H1 (cell line): ENCODE measurements around the gene OR2B2. TPM values are rescaled to one million over a fixed set of nuclear protein-coding genes. Genes with fewer than 3 reads are reported as not detected.

Source experiments
- CTCF ChIA-PET: fragments of 300-600 bp; sonication (Branson Sonifier 250); formaldehyde crosslinking; loops from one replicate; lab custom pipeline; 2021; ENCODE audit not compliant: partially characterized antibody; lab: Charles Lee
- POLR2A ChIA-PET: fragments of 300-600 bp; sonication (Branson Sonifier 250); formaldehyde crosslinking; loops from one replicate; lab custom pipeline; 2021; ENCODE audit warnings: inconsistent platforms; ENCODE audit not compliant: partially characterized antibody; lab: Charles Lee
- DNase-seq, 2 experiments: peaks; one replicate each; pipeline versions ENCODE4 v3.0.0 to v3.0.0-alpha.2; 2010 to 2022; ENCODE audit warnings: low spot score in 2 of 2, low read depth in 1 of 2, mixed read lengths in 1 of 2
- FAIRE-seq: peaks from 2 replicates; lab custom pipeline; 2011; peaks lifted over from hg19 to GRCh38; lab: Jason Lieb, UNC
- H2AFZ ChIP-seq: 2 replicates; pipeline ENCODE4 v1.8.1; 2012; ENCODE audit warnings: low read length, inconsistent platforms
- H2AK5ac ChIP-seq: 2 replicates; pipeline ENCODE4 v1.6.1; 2013; ENCODE audit warnings: low read depth, low read length
- H2BK120ac ChIP-seq: replicated peaks from 2 replicates; pipeline ENCODE3; 2013; ENCODE audit warnings: low read depth, low read length, inconsistent platforms
- H2BK12ac ChIP-seq: 2 replicates; pipeline ENCODE4 v1.6.1; 2013; ENCODE audit warnings: low read depth, low read length
- H2BK15ac ChIP-seq: 2 replicates; pipeline ENCODE4 v1.6.1; 2013; ENCODE audit warnings: low read length
- H2BK20ac ChIP-seq: 2 replicates; pipeline ENCODE4 v1.6.1; 2013; ENCODE audit warnings: low read length
- H2BK5ac ChIP-seq: 2 replicates; pipeline ENCODE4 v1.6.1; 2013; ENCODE audit warnings: low read depth, low read length
- H3K14ac ChIP-seq: 2 replicates; pipeline ENCODE4 v1.6.1; 2013; ENCODE audit warnings: inconsistent platforms; ENCODE audit not compliant: insufficient read length
- H3K18ac ChIP-seq: 2 replicates; pipeline ENCODE4 v1.6.1; 2013; ENCODE audit warnings: low read length; ENCODE audit errors: extremely low read depth
- H3K23ac ChIP-seq: 2 replicates; pipeline ENCODE4 v1.6.1; 2013; ENCODE audit warnings: inconsistent platforms; ENCODE audit not compliant: insufficient read length
- H3K23me2 ChIP-seq: 2 replicates; pipeline ENCODE4 v1.6.1; 2013; ENCODE audit warnings: low read depth, low read length
- H3K27ac ChIP-seq: 2 replicates; pipeline ENCODE4 v1.6.1; 2011; ENCODE audit warnings: low read depth, low read length, inconsistent platforms
- H3K27me3 ChIP-seq, 4 experiments: replicated peaks in 1 of 4; 1 replicate in 1 of 4; 2 replicates in 3 of 4; pipeline versions ENCODE4 v1.6.1 to v1.8.1; 2011 to 2013; ENCODE audit warnings: low read length in 3 of 4, mild to moderate bottlenecking in 3 of 4, inconsistent platforms in 2 of 4, mixed read lengths in 2 of 4, moderate library complexity in 1 of 4; ENCODE audit not compliant: control insufficient read depth in 3 of 4, insufficient read depth in 3 of 4; ENCODE audit errors: extremely low read depth in 1 of 4
- H3K36me3 ChIP-seq, 4 experiments: 2 replicates each; pipeline versions ENCODE4 v1.6.1 to v1.8.1; 2011 to 2013; ENCODE audit warnings: mild to moderate bottlenecking in 4 of 4, low read length in 3 of 4, moderate library complexity in 2 of 4, control low read depth in 1 of 4, inconsistent platforms in 1 of 4; ENCODE audit not compliant: insufficient read depth in 4 of 4, control insufficient read depth in 2 of 4
- H3K4ac ChIP-seq: replicated peaks from 2 replicates; pipeline ENCODE3; 2013; ENCODE audit warnings: low read length, low read depth, mixed read lengths, inconsistent platforms; ENCODE audit not compliant: insufficient read length
- H3K4me1 ChIP-seq, 4 experiments: replicated peaks in 1 of 4; 1 replicate in 1 of 4; 2 replicates in 3 of 4; pipeline versions ENCODE4 v1.6.1 to v1.8.1; 2011 to 2013; ENCODE audit warnings: low read length in 3 of 4, inconsistent platforms in 2 of 4, mixed read lengths in 1 of 4; ENCODE audit not compliant: insufficient read depth in 4 of 4, control insufficient read depth in 3 of 4
- H3K4me2 ChIP-seq, 2 experiments: 2 replicates each; pipeline versions ENCODE4 v1.6.1 to v1.8.1; 2011 to 2013; ENCODE audit warnings: low read depth in 2 of 2, low read length in 2 of 2, control low read depth in 1 of 2, inconsistent platforms in 1 of 2, mild to moderate bottlenecking in 1 of 2; ENCODE audit not compliant: insufficient read depth in 1 of 2
- H3K4me3 ChIP-seq, 4 experiments: fragments of 200-600, 300-600 bp in 1 of 4; sonication (generic), shearing (Covaris generic), sonication (Bioruptor Twin) in 1 of 4; 2 replicates each; pipeline versions ENCODE4 v1.5.1 to v1.8.1; 2011 to 2016; ENCODE audit warnings: low read length in 4 of 4, low read depth in 3 of 4, control low read depth in 2 of 4, inconsistent platforms in 2 of 4, mild to moderate bottlenecking in 2 of 4, mixed read lengths in 1 of 4, moderate library complexity in 1 of 4; ENCODE audit not compliant: insufficient read depth in 2 of 4; ENCODE audit errors: extremely low read depth in 1 of 4
- H3K56ac ChIP-seq: replicated peaks from 2 replicates; pipeline ENCODE3; 2013; ENCODE audit warnings: low read depth, mild to moderate bottlenecking, mixed read lengths, low read length, inconsistent platforms; ENCODE audit not compliant: insufficient read length
- H3K79me1 ChIP-seq: 2 replicates; pipeline ENCODE4 v1.6.1; 2013; ENCODE audit warnings: low read depth, low read length, control low read depth
- H3K79me2 ChIP-seq, 2 experiments: 2 replicates each; pipeline versions ENCODE4 v1.6.1 to v1.8.1; 2012 to 2013; ENCODE audit warnings: low read length in 2 of 2, mild to moderate bottlenecking in 2 of 2, inconsistent platforms in 1 of 2; ENCODE audit not compliant: insufficient read depth in 2 of 2, control insufficient read depth in 1 of 2
- H3K9ac ChIP-seq, 4 experiments: replicated peaks in 1 of 4; 1 replicate in 1 of 4; 2 replicates in 3 of 4; pipeline versions ENCODE4 v1.6.1 to v1.8.1; 2011 to 2013; ENCODE audit warnings: low read depth in 3 of 4, low read length in 3 of 4, control low read depth in 2 of 4, mild to moderate bottlenecking in 2 of 4, moderate library complexity in 2 of 4, inconsistent platforms in 1 of 4; ENCODE audit errors: extremely low read depth in 1 of 4
- H3K9me3 ChIP-seq, 2 experiments: 2 replicates each; pipeline versions ENCODE4 v1.6.1 to v1.8.1; 2012 to 2013; ENCODE audit warnings: mild to moderate bottlenecking in 2 of 2, moderate library complexity in 2 of 2, control low read depth in 1 of 2, inconsistent platforms in 1 of 2, low read depth in 1 of 2, low read length in 1 of 2, mixed read lengths in 1 of 2; ENCODE audit not compliant: insufficient read depth in 2 of 2
- H4K20me1 ChIP-seq, 2 experiments: replicated peaks in 1 of 2; 2 replicates each; pipeline versions ENCODE3 to v1.8.1; 2011 to 2013; ENCODE audit warnings: inconsistent platforms in 2 of 2, low read length in 2 of 2, mild to moderate bottlenecking in 1 of 2; ENCODE audit not compliant: insufficient read depth in 2 of 2, control insufficient read depth in 1 of 2
- H4K5ac ChIP-seq: 2 replicates; pipeline ENCODE4 v1.6.1; 2013; ENCODE audit warnings: low read length, low read depth, mixed read lengths, inconsistent platforms; ENCODE audit not compliant: insufficient read length
- H4K8ac ChIP-seq: 2 replicates; pipeline ENCODE4 v1.8.0; 2013; ENCODE audit warnings: mild to moderate bottlenecking, moderate library complexity, low read length, inconsistent platforms; ENCODE audit not compliant: insufficient read depth; ENCODE audit errors: extremely low read depth
- H4K91ac ChIP-seq: replicated peaks from 2 replicates; pipeline ENCODE3; 2013; ENCODE audit warnings: low read length, mixed read lengths, inconsistent platforms; ENCODE audit not compliant: insufficient read length
- BACH1 ChIP-seq: IDR thresholded peaks from 2 replicates; pipeline ENCODE4 v1.6.1; 2012; ENCODE audit warnings: low read length, improper control_type of control experiment
- HDAC2 ChIP-seq, 2 experiments: fragments of 300-600 bp in 1 of 2; sonication (generic) in 1 of 2; IDR thresholded peaks; 2 replicates each; pipeline ENCODE4 v1.6.1; 2011 to 2012; ENCODE audit warnings: low read depth in 2 of 2, low read length in 2 of 2, mild to moderate bottlenecking in 2 of 2, moderate library complexity in 2 of 2, borderline replicate concordance in 1 of 2, inconsistent platforms in 1 of 2
- NRF1 ChIP-seq: IDR thresholded peaks from 2 replicates; pipeline ENCODE4 v1.6.1; 2011; ENCODE audit warnings: mild to moderate bottlenecking, low read depth, low read length, improper control_type of control experiment
- RFX5 ChIP-seq: IDR thresholded peaks from 2 replicates; pipeline ENCODE4 v1.6.1; 2011; ENCODE audit warnings: low read depth, low read length, improper control_type of control experiment, borderline replicate concordance
- SAP30 ChIP-seq: fragments of 300-600 bp; sonication (generic); IDR thresholded peaks from 2 replicates; pipeline ENCODE4 v1.7.1; 2012; ENCODE audit warnings: low read length, moderate library complexity, mild to moderate bottlenecking, inconsistent platforms; ENCODE audit not compliant: insufficient read depth, insufficient replicate concordance
- SRF ChIP-seq: IDR thresholded peaks from 2 replicates; pipeline ENCODE4 v1.6.1; 2011; ENCODE audit warnings: mild to moderate bottlenecking, low read depth, low read length, moderate library complexity
- TBP ChIP-seq: IDR thresholded peaks from 2 replicates; pipeline ENCODE4 v1.6.1; 2011; ENCODE audit warnings: low read depth, low read length, improper control_type of control experiment
- WGBS, 2 experiments: shearing (Covaris generic) in 1 of 2; methylation state at CpG; one replicate each; pipeline versions ENCODE4 v1.1.6 to v1.1.7; 2013 to 2015; ENCODE audit warnings: low lambda C conversion rate in 2 of 2, mixed read lengths in 2 of 2, inconsistent platforms in 1 of 2, low coverage in 1 of 2, missing lambda C conversion rate in 1 of 2; ENCODE audit not compliant: insufficient replicate concordance in 2 of 2, insufficient coverage in 1 of 2, insufficient read length in 1 of 2; ENCODE audit errors: extremely low coverage in 1 of 2, missing lambda C conversion rate in 1 of 2; 5-methylcytosine and 5-hydroxymethylcytosine counted together
- polyA plus RNA-seq, 7 experiments: library from polyadenylated mRNA; depleted of rRNA in 3 of 7; stranded (reverse) in 5 of 7; unstranded in 2 of 7; fragments of >200 nt in 5 of 7; fragments of 200-250 nt in 2 of 7; gene quantifications; 1 replicate in 5 of 7; 2 replicates in 1 of 7; 4 replicates in 1 of 7; pipeline versions ENCODE4 v1.2.1 to v1.2.3, GENCODE V29; 2011 to 2013; ENCODE audit warnings: missing spikeins in 2 of 7, mixed read lengths in 2 of 7
- total RNA-seq: library from RNA; stranded (reverse); fragmentation: NEBNext Ultra II Directional; extraction: Animal tissue kit (Norgen Biotek cat#: 25700); gene quantifications from 2 replicates; pipeline ENCODE4 v1.2.1, GENCODE V29; 2021
- TF ChIP-seq, protein P1 (sequence below): IDR thresholded peaks from 2 replicates; pipeline ENCODE4 v1.6.1; 2012; ENCODE audit warnings: low read length, inconsistent platforms
- TF ChIP-seq, protein P2 (sequence below): IDR thresholded peaks from 2 replicates; pipeline ENCODE4 v1.6.1; 2012; ENCODE audit warnings: inconsistent platforms

The OR2B2 gene
- total and polyA plus RNA-seq, 2 of the 8 experiments (the other 6 are each of a cell fraction or from before 2014, with no cell fraction given) = not detected

DNA sequence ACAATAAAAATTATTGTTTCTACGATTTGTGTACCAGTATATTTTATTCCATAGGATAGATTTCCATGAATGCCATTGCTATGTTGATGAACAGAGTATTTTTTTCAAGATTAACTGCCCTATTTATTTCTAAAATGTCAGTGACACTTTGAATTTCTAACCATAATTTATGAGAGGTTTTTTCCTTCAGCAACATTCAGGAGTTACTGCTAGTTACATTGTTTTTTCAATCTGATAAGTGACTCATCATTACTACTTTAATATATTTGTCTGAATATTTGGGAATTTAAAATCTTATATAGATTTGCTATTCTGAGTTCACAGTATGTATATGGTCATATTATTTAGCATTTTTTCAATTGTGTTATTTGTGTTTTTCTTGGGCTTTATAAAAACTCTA, 38.8 kb upstream of the OR2B2 start:
- no peak overlapping the region for H3K27ac ChIP-seq
- POLR2A ChIA-PET = no interaction called here
- TF ChIP-seq BACH1 (no peak), TBP (no peak), RFX5 (no peak), SAP30 (no peak), NRF1 (no peak), SRF (no peak), HDAC2 (IDR thresholded peaks at IDR 0.05; ENCODE audit: borderline replicate concordance in 1 of 2, low read depth in 2 of 2, low read length in 2 of 2) (no peak)
- TF ChIP-seq, protein P1, sequence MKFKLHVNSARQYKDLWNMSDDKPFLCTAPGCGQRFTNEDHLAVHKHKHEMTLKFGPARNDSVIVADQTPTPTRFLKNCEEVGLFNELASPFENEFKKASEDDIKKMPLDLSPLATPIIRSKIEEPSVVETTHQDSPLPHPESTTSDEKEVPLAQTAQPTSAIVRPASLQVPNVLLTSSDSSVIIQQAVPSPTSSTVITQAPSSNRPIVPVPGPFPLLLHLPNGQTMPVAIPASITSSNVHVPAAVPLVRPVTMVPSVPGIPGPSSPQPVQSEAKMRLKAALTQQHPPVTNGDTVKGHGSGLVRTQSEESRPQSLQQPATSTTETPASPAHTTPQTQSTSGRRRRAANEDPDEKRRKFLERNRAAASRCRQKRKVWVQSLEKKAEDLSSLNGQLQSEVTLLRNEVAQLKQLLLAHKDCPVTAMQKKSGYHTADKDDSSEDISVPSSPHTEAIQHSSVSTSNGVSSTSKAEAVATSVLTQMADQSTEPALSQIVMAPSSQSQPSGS = no peak
- TF ChIP-seq, protein P2, sequence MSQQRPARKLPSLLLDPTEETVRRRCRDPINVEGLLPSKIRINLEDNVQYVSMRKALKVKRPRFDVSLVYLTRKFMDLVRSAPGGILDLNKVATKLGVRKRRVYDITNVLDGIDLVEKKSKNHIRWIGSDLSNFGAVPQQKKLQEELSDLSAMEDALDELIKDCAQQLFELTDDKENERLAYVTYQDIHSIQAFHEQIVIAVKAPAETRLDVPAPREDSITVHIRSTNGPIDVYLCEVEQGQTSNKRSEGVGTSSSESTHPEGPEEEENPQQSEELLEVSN = no peak

More for the DNA sequence above, 38.8 kb upstream of the OR2B2 start:
- no peak overlapping the region for H3K56ac ChIP-seq
- H3K27me3 ChIP-seq = no peaks in the 10 kb centered on the region
- no peak for DNase-seq
- no peaks in the 10 kb centered on the region for H3K79me1 ChIP-seq
- H2BK12ac ChIP-seq = no peak overlapping the region
- no peaks in the 10 kb centered on the region for H3K36me3 ChIP-seq
- no peak overlapping the region for H2AFZ ChIP-seq
- no peak overlapping the region for H2BK15ac ChIP-seq
- no peak overlapping the region for H3K9ac ChIP-seq
- H3K23me2 ChIP-seq = no peaks in the 10 kb centered on the region
- no peak overlapping the region for H2BK20ac ChIP-seq
- H3K18ac ChIP-seq = no peak overlapping the region
- H3K4me1 ChIP-seq = no peaks in the 10 kb centered on the region
- no peak for FAIRE-seq
- H3K4ac ChIP-seq = no peak overlapping the region
- H3K4me3 ChIP-seq = no peak overlapping the region
- no peak overlapping the region for H4K5ac ChIP-seq
- no peak overlapping the region for H3K23ac ChIP-seq
- 85% methylated on average over 1 of the region's 1 CpG; no CpG with 5 or more reads in 1 of the 2 experiments for WGBS, 2 experiments
- CTCF ChIA-PET = no interaction called here
- H3K79me2 ChIP-seq = no peaks in the 10 kb centered on the region
- H4K20me1 ChIP-seq = no peaks in the 10 kb centered on the region
- H4K8ac ChIP-seq = no peak overlapping the region
- H2AK5ac ChIP-seq = no peak overlapping the region
- no peak overlapping the region for H3K14ac ChIP-seq
- H3K4me2 ChIP-seq = no peak overlapping the region
- H2BK5ac ChIP-seq = no peak overlapping the region
- no peak overlapping the region for H4K91ac ChIP-seq
- no peak overlapping the region for H2BK120ac ChIP-seq
- H3K9me3 ChIP-seq = peaks cover 0 to 2% of the 10 kb centered on the region in 2 experiments; a peak in 1 of 4 replicates
